Renal cortex interstitium (tissue), 11 donors: Measurements from ENCODE around the gene SLC52A1. TPM values are rescaled to one million over a fixed set of nuclear protein-coding genes. Genes with fewer than 3 reads are reported as not detected.
"Not testable (repeated sequence)": the region's sequence is repeated elsewhere in the genome, so short reads cannot be mapped to it uniquely, and the experiment has no call there.

ENCODE experiments used
- DNase-seq, 11 donors: peaks; one replicate each; pipeline ENCODE4 v3.0.0-alpha.2; 2013; ENCODE audit warnings: low read depth in 9 of 11, low spot score in 4 of 11; ENCODE audit errors: extremely low read depth in 1 of 11
- polyA plus RNA-seq, 3 donors: library from polyadenylated mRNA; unstranded; fragments of 120-200 nt; gene quantifications; one replicate each; pipeline ENCODE4 v1.2.1, GENCODE V29; 2013; ENCODE audit not compliant: insufficient read length in 3 of 3

Gene SLC52A1
- polyA plus RNA-seq, 3 donors, result 0.16 to 0.47 (median 0.16) TPM

GRCh38 chr17:5033352-5034015 is 1.7 kb downstream of the SLC52A1 start:
- no peak for DNase-seq

- DNase-seq, result no peak
These were observed 2.4 kb downstream of the SLC52A1 start for GRCh38 chr17:5032865-5033264.

DNA sequence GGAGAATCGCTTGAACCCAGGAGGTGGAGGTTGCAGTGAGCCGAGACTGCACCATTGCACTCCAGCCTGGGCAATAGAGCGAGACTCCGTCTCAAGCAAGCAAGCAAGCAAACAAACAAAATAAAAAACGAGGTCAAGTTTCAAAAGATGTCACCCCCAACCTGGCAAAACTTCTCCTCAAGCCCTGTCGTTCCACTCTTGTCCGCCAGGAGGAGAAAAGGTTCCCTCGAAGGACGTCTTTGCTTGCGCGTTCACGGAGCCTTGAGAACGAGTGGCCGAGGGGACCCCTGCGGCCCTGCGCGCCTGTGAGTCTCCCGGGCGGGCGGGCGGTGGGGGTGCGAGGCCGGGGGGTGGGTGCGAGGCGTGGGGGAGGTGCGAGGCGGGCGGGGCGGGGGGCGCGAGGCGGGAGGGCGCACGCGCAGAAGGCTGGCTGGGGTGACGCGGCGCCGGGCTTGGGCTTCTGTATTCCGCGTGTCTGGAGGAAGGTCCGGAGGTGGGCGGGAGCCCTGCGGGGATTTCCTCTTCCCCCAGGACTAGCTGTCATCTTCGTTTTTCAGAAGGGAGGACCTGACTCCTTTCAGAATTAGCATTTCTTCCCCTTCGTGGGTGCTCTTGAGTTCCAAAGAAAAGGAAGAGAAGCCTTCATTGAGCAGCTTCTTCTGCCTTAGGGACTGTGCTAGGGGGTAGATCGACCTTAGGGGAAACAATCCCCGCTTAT is 3.7 kb downstream of the SLC52A1 start:
- DNase-seq, result peak; percentile 70 to 91 (median 83)

- DNase-seq, result not testable (repeated sequence)
These were observed 5.1 kb downstream of the SLC52A1 start for GRCh38 chr17:5030168-5030567.

GRCh38 chr17:5027916-5028315 is 7.3 kb downstream of the SLC52A1 start:
- DNase-seq, result no peak

DNA sequence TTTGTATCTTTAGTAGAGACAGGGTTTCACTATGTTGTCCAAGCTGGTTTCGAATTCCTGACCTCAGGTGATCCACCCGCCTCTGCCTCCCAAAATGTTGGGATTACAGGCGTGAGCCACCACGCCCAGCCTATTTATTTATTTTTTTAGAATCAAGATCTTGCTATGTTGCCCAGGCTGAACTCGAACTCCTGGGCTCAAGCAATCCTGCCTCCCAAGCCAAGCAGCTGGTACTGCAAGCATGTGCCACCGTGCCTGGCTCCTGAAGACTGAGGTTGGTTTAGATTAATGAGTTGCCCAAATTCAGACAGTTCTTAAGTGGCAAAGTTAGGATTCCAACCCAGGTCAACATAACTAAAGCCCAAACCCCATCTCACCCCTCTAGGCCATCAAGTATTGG is 7.9 kb downstream of the SLC52A1 start:
- DNase-seq, result no peak

GRCh38 chr17:5024604-5025003 is 10.6 kb downstream of the SLC52A1 start:
- no peak for DNase-seq

DNA sequence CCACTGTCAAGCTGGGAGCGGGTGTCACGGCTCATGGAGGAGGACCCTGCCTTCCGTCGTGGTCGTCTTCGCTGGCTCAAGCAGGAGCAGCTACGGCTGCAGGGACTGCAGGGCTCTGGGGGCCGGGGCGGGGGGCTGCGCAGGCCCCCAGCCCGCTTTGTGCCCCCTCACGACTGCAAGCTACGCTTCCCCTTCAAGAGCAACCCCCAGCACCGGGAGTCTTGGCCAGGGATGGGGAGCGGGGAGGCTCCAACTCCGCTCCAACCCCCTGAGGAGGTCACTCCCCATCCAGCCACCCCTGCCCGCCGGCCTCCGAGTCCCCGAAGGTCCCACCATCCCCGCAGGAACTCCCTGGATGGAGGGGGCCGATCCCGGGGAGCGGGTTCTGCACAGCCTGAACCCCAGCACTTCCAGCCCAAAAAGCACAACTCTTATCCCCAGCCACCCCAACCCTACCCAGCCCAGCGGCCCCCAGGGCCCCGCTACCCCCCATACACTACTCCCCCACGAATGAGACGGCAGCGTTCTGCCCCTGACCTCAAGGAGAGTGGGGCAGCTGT is 11.6 kb downstream of the SLC52A1 start:
- no peak for DNase-seq

DNA sequence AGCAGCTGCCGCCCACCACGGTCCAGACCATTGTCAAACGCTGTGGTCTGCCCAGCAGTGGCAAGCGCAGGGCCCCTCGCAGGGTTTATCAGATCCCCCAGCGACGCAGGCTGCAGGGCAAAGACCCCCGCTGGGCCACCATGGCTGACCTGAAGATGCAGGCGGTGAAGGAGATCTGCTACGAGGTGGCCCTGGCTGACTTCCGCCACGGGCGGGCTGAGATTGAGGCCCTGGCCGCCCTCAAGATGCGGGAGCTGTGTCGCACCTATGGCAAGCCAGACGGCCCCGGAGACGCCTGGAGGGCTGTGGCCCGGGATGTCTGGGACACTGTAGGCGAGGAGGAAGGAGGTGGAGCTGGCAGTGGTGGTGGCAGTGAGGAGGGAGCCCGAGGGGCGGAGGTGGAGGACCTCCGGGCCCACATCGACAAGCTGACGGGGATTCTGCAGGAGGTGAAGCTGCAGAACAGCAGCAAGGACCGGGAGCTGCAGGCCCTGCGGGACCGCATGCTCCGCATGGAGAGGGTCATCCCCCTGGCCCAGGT is 13.0 kb downstream of the SLC52A1 start:
- DNase-seq, result no peak

DNA sequence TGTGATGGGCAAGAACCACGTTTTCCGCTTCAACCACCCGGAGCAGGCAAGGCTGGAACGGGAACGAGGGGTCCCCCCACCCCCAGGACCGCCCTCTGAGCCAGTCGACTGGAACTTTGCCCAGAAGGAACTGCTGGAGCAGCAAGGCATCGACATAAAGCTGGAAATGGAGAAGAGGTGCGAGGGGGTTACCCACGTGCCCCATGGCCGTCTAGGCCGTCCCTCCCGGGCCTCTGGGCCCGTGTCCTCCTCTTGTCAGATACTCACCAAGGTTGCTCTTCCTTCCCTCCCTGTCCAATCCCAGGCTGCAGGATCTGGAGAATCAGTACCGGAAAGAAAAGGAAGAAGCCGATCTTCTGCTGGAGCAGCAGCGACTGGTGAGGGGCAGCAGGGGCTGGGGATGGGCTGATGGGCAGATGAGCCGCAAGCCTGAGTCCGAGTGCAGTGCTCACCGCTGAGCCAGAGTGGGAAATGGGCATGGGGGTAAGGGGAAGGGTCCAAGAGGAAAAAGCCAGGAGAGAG is 14.7 kb downstream of the SLC52A1 start:
- DNase-seq, result no peak

DNA sequence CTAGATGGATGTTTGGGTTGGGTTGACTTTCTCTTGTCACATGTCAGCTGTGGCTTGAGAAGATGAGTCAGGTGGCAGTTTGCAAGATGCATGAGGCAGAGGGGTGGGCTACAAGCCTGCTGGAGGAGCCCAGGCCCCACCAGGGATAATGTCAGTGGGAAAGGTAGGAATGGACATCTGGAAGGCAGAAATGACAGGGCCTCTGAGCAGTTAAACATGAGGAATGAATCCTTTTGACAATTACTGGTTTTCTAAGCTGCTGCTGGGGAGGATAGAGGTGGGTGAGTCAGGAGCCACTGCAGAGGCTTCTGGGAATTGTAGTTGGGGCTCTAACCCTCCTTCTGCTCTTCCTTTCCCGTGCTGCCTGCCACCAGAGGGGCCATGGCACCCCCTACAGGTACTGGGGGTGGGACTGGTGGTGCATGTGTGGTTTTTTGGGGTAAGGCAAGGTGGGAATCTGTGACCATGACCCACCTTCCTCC is 15.7 kb downstream of the SLC52A1 start:
- no peak for DNase-seq

DNA sequence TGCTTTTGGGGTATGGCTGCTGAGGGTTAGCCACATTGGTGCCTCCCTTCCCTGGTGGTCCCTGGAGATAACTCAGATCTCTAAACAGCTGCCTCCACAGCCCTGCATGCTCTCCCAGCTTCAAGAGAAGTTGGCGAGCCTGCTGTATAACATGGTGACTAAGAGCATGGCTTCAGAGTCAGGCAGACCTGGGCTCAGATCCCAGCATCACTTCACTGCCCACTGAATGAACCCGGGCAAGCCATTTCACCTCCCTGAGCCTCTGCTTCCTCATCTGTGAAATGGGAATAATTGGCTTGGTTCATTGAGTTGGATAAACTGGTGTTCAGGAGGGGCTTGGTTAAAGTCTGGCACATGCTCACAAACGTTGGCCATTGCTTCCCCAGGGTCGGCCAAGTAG is 20.9 kb downstream of the SLC52A1 start:
- DNase-seq, result no peak

- DNase-seq, result no peak
These were observed 23.3 kb downstream of the SLC52A1 start for GRCh38 chr17:5011928-5012327.

DNA sequence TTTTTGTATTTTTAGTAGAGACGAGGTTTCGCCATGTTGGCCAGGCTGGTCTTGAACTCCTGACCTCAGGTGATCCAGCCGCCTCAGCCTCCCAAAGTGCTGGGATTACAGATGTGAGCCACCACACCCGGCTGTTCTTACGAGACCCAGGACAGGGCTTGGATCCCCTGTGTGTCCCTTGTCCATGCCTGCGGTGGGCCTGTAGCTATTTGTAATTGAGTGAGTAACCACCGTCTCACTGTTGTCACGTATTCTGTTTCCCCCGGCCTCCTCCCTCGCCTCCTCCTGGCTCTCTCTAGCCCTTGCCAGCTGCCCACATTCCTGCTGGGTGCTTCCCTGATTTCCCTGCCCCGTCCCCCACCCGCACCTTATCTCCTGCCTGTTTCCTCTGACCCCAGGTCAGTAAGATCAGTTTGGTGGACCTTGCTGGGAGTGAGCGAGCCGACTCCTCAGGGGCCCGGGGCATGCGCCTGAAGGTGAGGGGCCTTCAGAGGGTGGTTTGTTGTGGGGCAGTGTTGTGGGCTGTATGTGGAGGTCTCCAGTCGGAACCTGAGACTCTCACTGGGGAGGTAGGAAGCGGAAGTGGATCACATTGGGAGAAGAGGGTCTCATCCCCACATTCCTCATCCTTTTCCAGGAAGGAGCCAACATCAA is 31.9 kb downstream of the SLC52A1 start:
- no peak for DNase-seq

DNA sequence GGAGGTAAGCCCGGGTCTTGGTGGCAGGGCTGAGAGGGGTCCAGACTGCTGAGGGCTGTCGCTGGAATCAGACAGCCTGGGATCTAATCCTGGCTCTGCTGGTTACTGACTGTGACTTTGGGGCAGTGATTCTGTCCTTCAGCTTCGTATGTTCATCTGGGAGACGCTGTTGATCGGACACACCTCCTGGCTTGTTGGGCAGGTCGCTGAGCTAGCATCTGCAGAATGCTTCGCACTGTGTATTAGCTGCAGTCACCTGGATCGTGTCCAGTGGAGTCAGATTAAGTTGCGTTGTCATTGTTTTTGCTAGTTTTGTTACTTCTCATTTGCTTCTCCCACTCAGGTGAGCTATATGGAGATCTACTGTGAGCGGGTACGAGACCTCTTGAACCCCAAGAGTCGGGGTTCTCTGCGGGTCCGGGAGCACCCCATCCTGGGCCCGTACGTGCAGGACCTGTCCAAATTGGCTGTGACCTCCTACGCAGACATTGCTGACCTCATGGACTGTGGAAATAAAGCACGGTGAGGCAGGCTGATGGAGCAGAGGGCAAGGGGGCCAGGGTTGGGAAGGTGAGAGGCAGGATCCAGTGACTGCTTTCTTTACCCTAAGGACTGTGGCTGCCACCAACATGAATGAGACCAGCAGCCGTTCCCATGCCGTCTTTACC is 33.0 kb downstream of the SLC52A1 start:
- DNase-seq, result no peak

- no peak for DNase-seq
These were observed 35.0 kb downstream of the SLC52A1 start for GRCh38 chr17:5000237-5000639.

GRCh38 chr17:4999430-5000093 is 35.7 kb downstream of the SLC52A1 start:
- no peak for DNase-seq

DNA sequence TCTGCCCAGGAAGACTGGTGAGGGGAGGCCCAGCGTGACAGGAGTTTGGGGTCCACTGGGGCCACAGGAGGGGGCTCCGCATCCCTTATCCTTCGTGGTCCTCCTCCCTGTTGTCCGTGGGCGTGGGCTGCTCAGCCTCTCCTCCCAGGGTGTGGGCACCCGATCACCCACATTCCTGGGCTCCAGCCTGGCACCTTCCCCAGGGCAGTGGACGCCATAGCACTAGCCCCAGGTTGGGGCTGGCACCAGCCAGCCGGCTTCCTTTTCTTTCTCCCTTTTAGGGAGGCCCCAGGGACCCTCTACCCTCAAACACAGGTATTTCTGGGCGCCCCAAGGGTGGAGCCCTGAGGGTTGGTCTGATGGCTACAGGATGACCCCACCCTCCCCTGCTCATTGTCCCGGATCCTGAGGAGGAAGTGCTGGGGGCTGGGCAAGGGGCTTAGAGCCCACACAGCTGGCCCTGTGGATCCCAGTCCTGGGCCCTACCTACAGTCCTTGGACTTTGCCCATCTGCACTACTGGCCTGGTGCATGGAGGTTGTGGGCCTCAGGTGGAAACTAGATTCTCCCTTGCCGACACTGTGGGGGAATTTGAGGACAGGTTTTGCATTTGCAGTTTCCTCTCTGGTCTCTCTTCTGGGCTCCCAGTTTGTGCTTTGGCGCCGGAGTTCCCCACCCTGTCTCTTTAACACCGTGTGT is 36.3 kb downstream of the SLC52A1 start:
- DNase-seq, result no peak
